Thyroid gland (tissue), 4 donors: ENCODE data around the gene NDUFB2.

Experiments used
- CTCF ChIP-seq, 6 experiments: fragments of 200-600 bp in 3 of 6; fragments of 450-650 bp in 3 of 6; sonication (generic) in 3 of 6; IDR thresholded peaks; one replicate each; pipeline ENCODE4 v1.5.1; 2016 to 2019; ENCODE audit warnings: antibody characterized with exemption in 6 of 6, mild to moderate bottlenecking in 2 of 6, inconsistent platforms in 1 of 6, moderate library complexity in 1 of 6
- POLR2A ChIP-seq, 2 donors: fragments of 450-650 bp; IDR thresholded peaks; one replicate each; pipeline ENCODE4 v1.6.1; 2017; ENCODE audit warnings: antibody characterized with exemption in 2 of 2, mild to moderate bottlenecking in 2 of 2, moderate library complexity in 1 of 2

DNA sequence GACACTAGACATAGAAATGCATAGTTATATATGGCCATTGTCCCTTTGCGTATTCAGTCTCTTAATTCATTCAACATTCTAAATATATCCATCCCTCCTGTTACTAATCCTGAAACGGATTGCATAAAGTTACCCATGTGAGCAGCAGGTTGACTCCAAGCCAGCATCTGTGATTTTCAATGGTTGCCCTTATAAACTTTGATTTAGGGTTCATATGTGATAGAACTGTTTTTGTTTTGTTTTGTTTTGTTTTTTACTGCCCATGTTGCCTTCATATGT lies 42.5 kb upstream of the NDUFB2 start:
- no peak for TF ChIP-seq CTCF (IDR thresholded peaks at IDR 0.05)
- no peak for TF ChIP-seq POLR2A (IDR thresholded peaks at IDR 0.05)
